DMS114 treated with DMSO at 0.1 percent for 48 hours (cell line): ENCODE measurements around the gene ACTR2.

Experiments
- DNase-seq: peaks from one replicate; lab custom pipeline; 2025; ENCODE audit not compliant: unreplicated experiment; lab: John Stamatoyannopoulos, UW

The ACTR2 gene

GRCh38 chr2:65277791-65278483 lies 50.3 kb downstream of the ACTR2 start:
- no peak for DNase-seq

DNA sequence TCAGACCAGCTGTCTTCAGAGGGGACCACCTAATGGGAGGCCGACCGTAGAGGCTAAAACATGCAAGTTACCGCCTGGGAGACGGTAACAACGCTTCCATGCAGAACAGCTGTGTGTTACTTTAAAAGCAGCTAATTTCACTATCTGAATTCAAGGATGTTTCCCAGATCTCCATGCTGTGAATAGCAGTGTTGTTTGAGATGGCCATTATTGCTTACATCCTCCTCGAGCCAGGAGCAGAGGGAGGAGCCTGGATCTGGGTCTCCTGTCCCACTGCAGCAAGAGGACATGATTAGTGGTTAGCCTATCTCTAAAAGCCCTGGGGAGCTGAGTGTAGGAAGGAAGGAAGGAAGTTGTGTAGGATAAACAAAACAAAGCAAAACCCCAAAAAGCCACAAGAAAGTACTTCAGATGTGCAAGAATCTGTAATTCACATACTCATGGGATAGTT lies 50.9 kb downstream of the ACTR2 start:
- DNase-seq, result no peak

- DNase-seq, result no peak
Observed at GRCh38 chr2:65279756-65280155, 52.1 kb downstream of the ACTR2 start.

DNA sequence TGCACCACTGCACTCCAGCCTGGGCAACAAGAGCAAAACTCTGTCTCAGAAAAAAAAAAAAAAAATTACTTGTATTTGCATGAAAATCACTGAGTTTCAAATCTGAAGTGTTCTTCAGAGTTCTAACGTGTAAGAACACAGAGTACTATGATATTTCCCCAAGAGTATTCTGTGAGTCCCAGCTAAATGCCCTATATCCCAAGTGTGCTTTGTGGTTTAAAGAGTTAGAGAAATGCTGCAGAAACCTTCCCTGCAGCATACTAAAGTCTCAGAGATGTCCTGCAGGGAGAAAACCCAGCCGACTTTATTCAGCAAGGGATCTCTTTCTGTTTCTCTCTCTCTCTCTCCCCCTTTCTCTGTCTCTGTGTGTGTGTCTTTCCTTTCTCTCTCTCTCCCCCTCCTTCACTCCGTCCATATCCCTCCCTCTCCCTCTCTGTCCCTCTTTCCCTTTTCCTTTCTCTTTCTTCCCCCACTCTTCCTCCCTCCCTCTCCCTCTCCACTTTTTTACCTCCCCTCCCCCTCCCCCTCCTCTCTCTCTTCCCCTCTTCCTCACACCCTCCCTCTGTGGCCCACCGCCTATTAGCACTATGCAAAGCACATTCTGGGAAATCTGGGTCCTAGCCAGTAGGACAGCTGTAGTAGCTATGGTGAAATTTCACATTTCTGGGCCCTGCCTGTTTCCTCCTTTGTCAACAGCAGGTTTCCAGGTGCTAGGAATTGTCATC lies 54.2 kb downstream of the ACTR2 start:
- DNase-seq, result no peak

- DNase-seq, result no peak
Observed at GRCh38 chr2:65282477-65283053, 54.9 kb downstream of the ACTR2 start.

- DNase-seq, result no peak
Observed at GRCh38 chr2:65287364-65287763, 59.7 kb downstream of the ACTR2 start.

- DNase-seq, result no peak
Observed at GRCh38 chr2:65291216-65292105, 63.8 kb downstream of the ACTR2 start.

GRCh38 chr2:65292106-65292400 lies 64.4 kb downstream of the ACTR2 start:
- no peak for DNase-seq

DNA sequence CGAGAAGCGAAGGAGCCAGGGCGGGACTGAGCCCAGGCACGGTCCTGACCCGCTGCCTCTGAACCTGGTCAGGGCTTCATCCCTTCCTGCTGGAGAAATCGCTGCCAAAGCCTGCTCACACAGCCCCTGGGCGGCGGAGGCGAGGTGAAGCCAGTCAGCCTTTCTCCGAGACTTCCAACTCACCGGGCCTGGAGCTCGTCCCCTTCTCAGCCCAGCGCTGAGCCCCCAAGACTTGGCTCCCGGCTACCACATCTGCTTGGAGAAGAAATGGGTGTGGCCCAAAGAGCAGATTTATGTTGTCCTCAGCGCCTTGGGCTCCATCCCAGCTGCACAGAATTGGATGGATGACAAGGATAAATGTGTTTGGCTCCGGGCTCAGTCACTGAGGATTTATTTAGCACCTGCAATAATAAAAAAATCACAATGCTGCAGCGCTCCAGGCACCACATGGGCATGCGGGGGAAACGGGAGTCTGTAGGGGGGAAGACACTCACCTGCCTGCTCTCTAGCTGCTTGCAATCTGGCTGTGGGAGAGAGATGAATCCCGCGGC lies 64.9 kb downstream of the ACTR2 start:
- no peak for DNase-seq

DNA sequence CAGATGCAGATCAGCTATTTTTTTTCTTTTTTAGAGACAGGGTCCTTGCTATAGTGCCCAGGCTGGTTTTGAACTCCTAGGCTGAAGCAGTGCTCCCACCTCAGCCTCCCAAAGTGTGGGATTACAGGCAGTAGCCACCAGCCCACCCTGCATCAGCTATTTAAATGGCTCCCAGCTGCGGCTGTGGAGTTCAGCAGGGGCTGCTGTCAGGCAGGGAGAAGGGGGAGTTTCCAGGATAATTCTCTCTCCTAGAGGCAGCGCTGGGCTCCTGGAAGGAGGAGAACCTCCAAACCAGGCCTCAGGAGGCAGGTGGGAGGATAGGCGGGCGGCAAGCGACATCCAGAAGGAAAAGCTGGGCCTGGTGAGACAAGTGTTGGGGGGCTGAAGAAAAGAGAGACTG lies 65.7 kb downstream of the ACTR2 start:
- no peak for DNase-seq

DNA sequence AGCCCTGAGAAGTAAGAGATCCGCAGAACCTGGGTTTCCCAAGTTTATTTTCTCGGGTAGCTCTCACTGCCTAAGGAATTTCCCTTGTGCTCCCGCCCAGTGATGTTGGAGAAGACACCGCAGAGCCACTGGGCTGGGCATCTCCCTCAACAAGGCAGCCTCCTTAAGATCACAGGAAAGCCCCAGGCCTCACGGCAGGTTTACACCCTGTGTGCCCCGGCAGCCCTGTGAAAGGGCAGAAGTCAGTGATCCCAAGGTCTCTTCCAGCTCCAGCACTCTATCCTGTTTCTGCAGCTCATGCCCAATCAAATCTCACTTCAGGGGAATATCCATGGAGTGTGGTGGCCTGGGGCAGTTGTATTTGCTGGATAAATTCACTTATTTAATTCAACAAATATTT lies 66.5 kb downstream of the ACTR2 start:
- no peak for DNase-seq

- no peak for DNase-seq
Observed at GRCh38 chr2:65294701-65295100, 67.1 kb downstream of the ACTR2 start.

DNA sequence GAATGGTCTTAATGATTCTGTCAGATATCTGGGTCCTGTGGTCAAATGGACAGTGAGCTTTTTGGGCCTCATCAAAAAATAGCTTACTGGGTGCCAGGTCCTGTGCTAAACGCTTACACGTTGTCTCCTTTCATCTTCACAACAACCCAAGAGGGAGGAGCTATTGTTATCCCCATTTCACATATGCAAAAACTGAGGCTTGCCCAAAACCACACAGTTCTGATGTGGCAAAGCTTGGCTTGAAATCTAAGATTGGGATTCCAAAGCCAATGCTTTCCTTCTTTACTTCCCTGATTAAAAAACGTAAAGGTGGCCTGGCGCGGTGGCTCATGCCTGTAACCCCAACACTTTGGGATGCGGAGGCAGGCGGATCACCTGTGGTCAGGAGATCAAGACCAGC lies 69.3 kb downstream of the ACTR2 start:
- DNase-seq, result no peak

DNA sequence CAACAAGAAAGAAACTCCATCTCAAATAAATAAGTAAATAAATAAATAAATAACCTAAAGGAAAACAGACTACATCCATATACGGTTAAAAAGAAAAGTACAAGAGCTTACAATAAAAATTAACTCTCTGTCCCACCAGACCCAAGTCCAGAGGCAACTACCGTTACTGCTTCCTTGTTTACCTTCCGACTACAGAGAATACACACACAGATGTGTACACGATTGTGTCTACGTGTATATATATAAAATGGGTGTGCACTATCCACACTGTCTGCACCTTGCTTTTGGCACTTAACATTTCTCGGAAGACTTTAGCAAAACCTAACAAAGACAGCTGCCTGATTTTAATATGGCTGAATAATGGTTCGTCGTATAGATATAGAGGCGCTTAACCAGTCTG lies 69.9 kb downstream of the ACTR2 start:
- no peak for DNase-seq

- no peak for DNase-seq
Observed at GRCh38 chr2:65298089-65298488, 70.5 kb downstream of the ACTR2 start.

- no peak for DNase-seq
Observed at GRCh38 chr2:65299246-65299645, 71.6 kb downstream of the ACTR2 start.

- DNase-seq, result no peak
Observed at GRCh38 chr2:65300134-65300760, 72.6 kb downstream of the ACTR2 start.

DNA sequence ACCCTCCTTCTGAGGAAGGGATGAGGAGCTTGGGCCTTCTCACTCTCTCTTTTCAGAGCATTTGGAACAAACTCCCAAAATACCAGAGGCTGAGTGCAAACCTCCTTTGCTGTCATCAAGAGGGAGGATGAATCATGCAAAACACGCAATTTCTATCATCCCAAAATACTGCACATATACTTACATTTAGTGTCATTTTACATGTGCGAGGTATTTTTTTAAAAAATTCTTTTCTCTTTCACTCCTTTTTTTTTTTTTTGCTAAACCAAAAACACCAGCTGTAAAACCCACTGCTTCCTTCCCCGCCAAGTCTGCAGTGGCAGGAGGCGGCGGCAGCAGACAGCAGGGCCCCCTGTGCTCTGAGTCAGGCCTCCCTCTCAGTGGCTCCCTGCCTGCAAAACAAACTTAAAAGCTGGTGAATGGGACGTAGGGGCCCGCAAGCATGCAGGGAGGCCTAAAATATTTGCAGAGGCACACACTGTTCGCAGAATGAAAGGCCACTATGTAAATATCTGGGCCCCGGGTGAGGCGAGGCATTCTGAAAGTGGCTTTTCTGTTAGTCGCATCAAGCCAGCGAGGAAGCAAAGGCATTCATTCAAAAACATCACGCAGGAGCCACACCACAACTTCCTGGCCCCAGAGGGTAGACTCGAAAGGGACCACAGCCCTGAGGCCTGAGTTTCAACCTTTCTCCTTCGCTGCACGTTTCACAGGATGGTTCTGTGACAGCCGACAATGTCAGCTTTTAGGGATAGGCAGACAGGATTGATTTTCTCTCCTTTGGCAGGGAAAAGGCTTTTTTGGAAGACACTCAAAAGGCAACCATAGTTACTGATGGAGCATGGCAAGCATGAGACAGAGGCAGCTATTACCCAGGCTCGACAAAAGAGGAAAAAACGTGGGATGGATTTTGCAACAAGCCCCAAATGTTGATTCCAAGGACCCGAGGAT lies 73.4 kb downstream of the ACTR2 start:
- no peak for DNase-seq

DNA sequence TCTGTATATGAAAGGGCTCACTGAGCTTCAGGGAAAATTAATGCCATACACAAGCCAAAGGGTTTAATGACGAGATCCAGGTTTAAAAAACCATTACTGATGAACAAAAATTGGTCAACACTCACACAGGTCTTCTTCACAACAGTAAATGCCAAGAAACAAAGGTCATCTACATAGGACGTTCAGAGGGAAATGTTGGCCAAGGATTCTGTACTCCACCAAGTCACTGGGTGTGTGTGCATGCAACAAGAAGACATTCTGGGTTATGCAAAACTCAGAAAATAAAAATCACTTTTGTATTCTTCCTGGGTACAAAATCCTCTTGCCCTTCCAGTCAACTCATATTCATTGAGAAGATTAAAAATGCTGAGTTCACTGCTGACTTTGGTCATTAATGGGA lies 78.3 kb downstream of the ACTR2 start:
- no peak for DNase-seq

GRCh38 chr2:65309699-65310098 lies 82.1 kb downstream of the ACTR2 start:
- no peak for DNase-seq
